HG03521 (cell line): ENCODE measurements around the gene NME7.
"Not testable (repeated sequence)": the region's sequence is repeated elsewhere in the genome, so short reads cannot be mapped to it uniquely, and the experiment has no call there.

Experiments
- ATAC-seq: cut with Tn5 transposase; IDR thresholded peaks from one replicate; pipeline ENCODE4 v1.9.1; 2021; ENCODE audit warnings: mild to moderate bottlenecking, moderate library complexity; ENCODE audit not compliant: unreplicated experiment

The NME7 gene

GRCh38 chr1:169367686-169368405 is at the start of gene NME7, which contains the start of gene BLZF1:
NME7 (minus strand) TSS chr1:169367797; CDS start chr1:169367710, 87 bp downstream.
BLZF1 (plus strand) TSS chr1:169368195; CDS start chr1:169369523, 1,328 bp downstream.
- peak; percentile 97 for ATAC-seq

- ATAC-seq: no peak
Observed at GRCh38 chr1:169414952-169415351, 47.4 kb upstream of the NME7 start.

- ATAC-seq: not testable (repeated sequence)
Observed at GRCh38 chr1:169408340-169408739, 40.7 kb upstream of the NME7 start.

- not testable (repeated sequence) for ATAC-seq
Observed at GRCh38 chr1:169402578-169402977, 35.0 kb upstream of the NME7 start.

GRCh38 chr1:169395955-169396354 is 28.4 kb upstream of the NME7 start:
- ATAC-seq: no peak

GRCh38 chr1:169392406-169392805 is 24.8 kb upstream of the NME7 start:
- no peak for ATAC-seq

GRCh38 chr1:169390303-169390702 is 22.7 kb upstream of the NME7 start:
- no peak for ATAC-seq

GRCh38 chr1:169387399-169387798 is 19.8 kb upstream of the NME7 start:
- ATAC-seq: no peak

- ATAC-seq: no peak
Observed at GRCh38 chr1:169383449-169383848, 15.9 kb upstream of the NME7 start.

GRCh38 chr1:169381162-169381561 is 13.6 kb upstream of the NME7 start:
- ATAC-seq: no peak

GRCh38 chr1:169371404-169371803 is 3.8 kb upstream of the NME7 start:
- ATAC-seq: no peak

- ATAC-seq: no peak
Observed at GRCh38 chr1:169368406-169368769, 791 bp upstream of the NME7 start.

GRCh38 chr1:169367096-169367685 is 406 bp downstream of the NME7 start:
- no peak for ATAC-seq

- no peak for ATAC-seq
Observed at GRCh38 chr1:169364948-169365347, 2.6 kb downstream of the NME7 start.

GRCh38 chr1:169363046-169363730 is 4.4 kb downstream of the NME7 start:
- ATAC-seq: no peak

- no peak for ATAC-seq
Observed at GRCh38 chr1:169361281-169361680, 6.3 kb downstream of the NME7 start.

GRCh38 chr1:169360415-169360814 is 7.2 kb downstream of the NME7 start:
- ATAC-seq: no peak

- ATAC-seq: no peak
Observed at GRCh38 chr1:169348383-169349036, 19.1 kb downstream of the NME7 start.

- ATAC-seq: no peak
Observed at GRCh38 chr1:169347688-169348382, 19.8 kb downstream of the NME7 start.

- ATAC-seq: no peak
Observed at GRCh38 chr1:169346036-169346589, 21.5 kb downstream of the NME7 start.

GRCh38 chr1:169345511-169345910 is 22.1 kb downstream of the NME7 start:
- ATAC-seq: no peak
